Measurements from ENCODE around the gene PLEKHG7. TPM values are rescaled to one million over a fixed set of nuclear protein-coding genes. Genes with fewer than 3 reads are reported as not detected.
A peak's percentile ranks its signal among the peaks of the same experiment; 100 is the strongest.

The PLEKHG7 gene
- total RNA-seq, 2 experiments from 2014 or later: not detected

- Mint-ChIP-seq H3K4me3 (no peak overlapping the region), H3K27ac (no peak overlapping the region), H3K27me3 (no peaks in the 10 kb centered on the region), H3K9me3 (ENCODE audit: low read depth) (no peaks in the 10 kb centered on the region), H3K4me1 (no peaks in the 10 kb centered on the region), H3K36me3 (ENCODE audit: low read depth) (no peaks in the 10 kb centered on the region)
- ATAC-seq (no peak), DNase-seq (no peak)
- ChIA-PET POLR2A (no interaction called here), CTCF (no interaction called here)
- intact Hi-C loops (cut with DNase I, micrococcal nuclease): no loop called here
These were observed 12.8 kb downstream of the PLEKHG7 start for GRCh38 chr12:92715625-92716024.

- H3K4me3 Mint-ChIP-seq: no peak overlapping the region
- CTCF ChIA-PET: interaction anchor here (0.7 to 1.1 kb wide), 4 partner anchors 9 to 310 kb away, joined by 3 to 4 read pairs (median 3); no protein-coding TSS in a partner anchor
- no peaks in the 10 kb centered on the region for H3K4me1 Mint-ChIP-seq
- intact Hi-C loops (cut with DNase I, micrococcal nuclease): no loop called here
- H3K27me3 Mint-ChIP-seq: no peaks in the 10 kb centered on the region
- POLR2A ChIA-PET: no interaction called here
- ATAC-seq: no peak
- no peak for DNase-seq
- no peaks in the 10 kb centered on the region for H3K9me3 Mint-ChIP-seq (ENCODE audit: low read depth)
- no peaks in the 10 kb centered on the region for H3K36me3 Mint-ChIP-seq (ENCODE audit: low read depth)
- no peak overlapping the region for H3K27ac Mint-ChIP-seq
These were observed 14.4 kb downstream of the PLEKHG7 start for GRCh38 chr12:92717202-92717601.

- intact Hi-C loops (cut with DNase I, micrococcal nuclease): no loop called here
- no peak for DNase-seq
- Mint-ChIP-seq H3K27ac (no peak overlapping the region), H3K9me3 (ENCODE audit: low read depth) (no peaks in the 10 kb centered on the region), H3K36me3 (ENCODE audit: low read depth) (no peaks in the 10 kb centered on the region), H3K27me3 (peaks cover 3% of the 10 kb centered on the region), H3K4me3 (no peak overlapping the region), H3K4me1 (no peaks in the 10 kb centered on the region)
- ChIA-PET POLR2A (no interaction called here), CTCF (interaction anchor here (0.6 to 1.4 kb wide), 4 partner anchors 51 to 1337 kb away, joined by 3 to 6 read pairs (median 3); no protein-coding TSS in a partner anchor)
- no peak for ATAC-seq
These were observed 15.7 kb downstream of the PLEKHG7 start for GRCh38 chr12:92718483-92718990.

GRCh38 chr12:92719674-92720073 lies 16.9 kb downstream of the PLEKHG7 start:
- Mint-ChIP-seq H3K4me3 (no peak overlapping the region), H3K27me3 (peaks cover 3% of the 10 kb centered on the region), H3K36me3 (ENCODE audit: low read depth) (no peaks in the 10 kb centered on the region), H3K27ac (no peak overlapping the region), H3K9me3 (ENCODE audit: low read depth) (peaks cover 4% of the 10 kb centered on the region), H3K4me1 (no peaks in the 10 kb centered on the region)
- POLR2A ChIA-PET: no interaction called here
- intact Hi-C loops (cut with DNase I, micrococcal nuclease): no loop called here
- CTCF ChIA-PET: no interaction called here
- DNase-seq (no peak), ATAC-seq (no peak)

GRCh38 chr12:92721130-92721529 lies 18.3 kb downstream of the PLEKHG7 start:
- ATAC-seq: no peak
- POLR2A ChIA-PET: no interaction called here
- H3K9me3 Mint-ChIP-seq (ENCODE audit: low read depth): peaks cover 10% of the 10 kb centered on the region
- no peaks in the 10 kb centered on the region for H3K36me3 Mint-ChIP-seq (ENCODE audit: low read depth)
- intact Hi-C loops (cut with DNase I, micrococcal nuclease): no loop called here
- no peak overlapping the region for H3K4me3 Mint-ChIP-seq
- no peaks in the 10 kb centered on the region for H3K4me1 Mint-ChIP-seq
- peaks cover 6% of the 10 kb centered on the region for H3K27me3 Mint-ChIP-seq
- CTCF ChIA-PET: no interaction called here
- H3K27ac Mint-ChIP-seq: no peak overlapping the region
- DNase-seq: no peak

- ChIA-PET CTCF (interaction anchor here (0.6 kb wide), 1 partner anchor 8 kb away, joined by 3 read pairs; no protein-coding TSS in a partner anchor), POLR2A (no interaction called here)
- intact Hi-C loops (cut with DNase I, micrococcal nuclease): loop anchor here in 1 of 2 experiments (2.0 kb wide), 1 partner anchor 19 kb away; the partner anchor contains the start of gene PLEKHG7
- H3K27ac Mint-ChIP-seq: no peak overlapping the region
- ATAC-seq: no peak
- peaks cover 10% of the 10 kb centered on the region for H3K9me3 Mint-ChIP-seq (ENCODE audit: low read depth)
- no peak overlapping the region for H3K4me3 Mint-ChIP-seq
- DNase-seq: no peak
- H3K36me3 Mint-ChIP-seq (ENCODE audit: low read depth): no peaks in the 10 kb centered on the region
- no peaks in the 10 kb centered on the region for H3K4me1 Mint-ChIP-seq
- peaks cover 6% of the 10 kb centered on the region for H3K27me3 Mint-ChIP-seq
These were observed 18.9 kb downstream of the PLEKHG7 start for GRCh38 chr12:92721656-92722055.

- CTCF ChIA-PET: no interaction called here
These were observed 20.1 kb downstream of the PLEKHG7 start for GRCh38 chr12:92722897-92723296.

GRCh38 chr12:92726850-92727249 lies 24.1 kb downstream of the PLEKHG7 start:
- H3K4me3 Mint-ChIP-seq: no peak overlapping the region
- CTCF ChIA-PET: interaction anchor here (0.6 to 0.8 kb wide), 2 partner anchors 9 to 528 kb away, joined by 3 read pairs; no protein-coding TSS in a partner anchor
- DNase-seq (no peak), ATAC-seq (peak; percentile 53)
- H3K36me3 Mint-ChIP-seq (ENCODE audit: low read depth): no peaks in the 10 kb centered on the region
- peaks cover 6% of the 10 kb centered on the region for H3K27me3 Mint-ChIP-seq
- no peaks in the 10 kb centered on the region for H3K4me1 Mint-ChIP-seq
- POLR2A ChIA-PET: interaction anchor here (0.6 kb wide), 1 partner anchor 1399 kb away, joined by 11 read pairs; no protein-coding TSS in a partner anchor
- intact Hi-C loops (cut with DNase I, micrococcal nuclease): no loop called here
- no peak overlapping the region for H3K27ac Mint-ChIP-seq
- H3K9me3 Mint-ChIP-seq (ENCODE audit: low read depth): peaks cover 10% of the 10 kb centered on the region

More at GRCh38 chr12:92722897-92723296, 20.1 kb downstream of the PLEKHG7 start:
- POLR2A ChIA-PET: interaction anchor here (0.6 kb wide), 1 partner anchor 50 kb away, joined by 3 read pairs; no protein-coding TSS in a partner anchor
- Mint-ChIP-seq H3K36me3 (ENCODE audit: low read depth) (no peaks in the 10 kb centered on the region), H3K9me3 (ENCODE audit: low read depth) (peaks cover 10% of the 10 kb centered on the region), H3K4me3 (no peak overlapping the region), H3K27me3 (peaks cover 6% of the 10 kb centered on the region), H3K4me1 (no peaks in the 10 kb centered on the region), H3K27ac (no peak overlapping the region)
- intact Hi-C loops (cut with DNase I, micrococcal nuclease): loop anchor here in 1 of 2 experiments (2.0 kb wide), 1 partner anchor 20 kb away; the partner anchor contains the start of gene PLEKHG7
- DNase-seq (no peak), ATAC-seq (no peak)

GRCh38 chr12:92729773-92730305 lies 27.1 kb downstream of the PLEKHG7 start:
- Mint-ChIP-seq H3K4me1 (no peaks in the 10 kb centered on the region), H3K9me3 (ENCODE audit: low read depth) (peaks cover 5% of the 10 kb centered on the region), H3K27ac (no peak overlapping the region), H3K27me3 (peaks cover 12% of the 10 kb centered on the region), H3K4me3 (no peak overlapping the region), H3K36me3 (ENCODE audit: low read depth) (no peaks in the 10 kb centered on the region)
- intact Hi-C loops (cut with DNase I, micrococcal nuclease): no loop called here
- ATAC-seq (no peak), DNase-seq (no peak)
- CTCF ChIA-PET: interaction anchor here (0.6 to 1.6 kb wide), 3 partner anchors 13 to 74 kb away, joined by 3 to 4 read pairs (median 3); no protein-coding TSS in a partner anchor
- POLR2A ChIA-PET: no interaction called here

- ChIA-PET POLR2A (no interaction called here), CTCF (interaction anchor here (0.6 to 1.6 kb wide), 2 partner anchors 21 to 1251 kb away, joined by 3 read pairs; no protein-coding TSS in a partner anchor)
- DNase-seq (no peak), ATAC-seq (no peak)
- Mint-ChIP-seq H3K27me3 (peaks cover 8% of the 10 kb centered on the region), H3K4me3 (no peak overlapping the region), H3K27ac (no peak overlapping the region), H3K4me1 (no peaks in the 10 kb centered on the region), H3K9me3 (ENCODE audit: low read depth) (no peaks in the 10 kb centered on the region), H3K36me3 (ENCODE audit: low read depth) (no peaks in the 10 kb centered on the region)
- intact Hi-C loops (cut with DNase I, micrococcal nuclease): no loop called here
These were observed 28.0 kb downstream of the PLEKHG7 start for GRCh38 chr12:92730758-92731157.

GRCh38 chr12:92732216-92732615 lies 29.4 kb downstream of the PLEKHG7 start:
- intact Hi-C loops (cut with DNase I, micrococcal nuclease): no loop called here
- Mint-ChIP-seq H3K36me3 (ENCODE audit: low read depth) (no peaks in the 10 kb centered on the region), H3K9me3 (ENCODE audit: low read depth) (no peaks in the 10 kb centered on the region), H3K4me3 (no peak overlapping the region), H3K27ac (no peak overlapping the region), H3K4me1 (peaks cover 6% of the 10 kb centered on the region), H3K27me3 (peaks cover 8% of the 10 kb centered on the region)
- ChIA-PET CTCF (no interaction called here), POLR2A (no interaction called here)
- ATAC-seq (no peak), DNase-seq (no peak)

GRCh38 chr12:92732716-92733115 lies 29.9 kb downstream of the PLEKHG7 start:
- no peak for ATAC-seq
- no peak overlapping the region for H3K4me3 Mint-ChIP-seq
- ChIA-PET POLR2A (no interaction called here), CTCF (no interaction called here)
- H3K27me3 Mint-ChIP-seq: peaks cover 8% of the 10 kb centered on the region
- intact Hi-C loops (cut with DNase I, micrococcal nuclease): no loop called here
- no peaks in the 10 kb centered on the region for H3K36me3 Mint-ChIP-seq (ENCODE audit: low read depth)
- no peaks in the 10 kb centered on the region for H3K9me3 Mint-ChIP-seq (ENCODE audit: low read depth)
- H3K4me1 Mint-ChIP-seq: peaks cover 6% of the 10 kb centered on the region
- no peak for DNase-seq
- H3K27ac Mint-ChIP-seq: no peak overlapping the region

All from activated CD4-positive, alpha-beta T cell treated with anti-CD3 and anti-CD28 coated beads for 36 hours (primary cell).